Type B pancreatic cell (in vitro differentiated cells): ENCODE data around the gene TST. TPM values are rescaled to one million over a fixed set of nuclear protein-coding genes. Genes with fewer than 3 reads are reported as not detected.

ENCODE experiments used
- DNase-seq: peaks from one replicate; pipeline ENCODE4 v3.0.0; 2021; ENCODE audit warnings: mixed read lengths; ENCODE audit not compliant: unreplicated experiment; ENCODE audit errors: extremely low spot score
- H3K27ac Mint-ChIP-seq: 2 replicates; pipeline ENCODE4 v1.8.0; 2021; ENCODE audit warnings: mild to moderate bottlenecking, mixed read lengths
- H3K27me3 Mint-ChIP-seq: 2 replicates; pipeline ENCODE4 v1.8.0; 2021; ENCODE audit warnings: mixed read lengths
- H3K36me3 Mint-ChIP-seq: 2 replicates; pipeline ENCODE4 v1.8.0; 2021; ENCODE audit warnings: mixed read lengths
- H3K4me1 Mint-ChIP-seq: one replicate; pipeline ENCODE4 v1.8.0; 2021; ENCODE audit warnings: mixed read lengths; ENCODE audit not compliant: unreplicated experiment
- H3K4me3 Mint-ChIP-seq: 2 replicates; pipeline ENCODE4 v1.8.0; 2021; ENCODE audit warnings: mild to moderate bottlenecking, mixed read lengths
- H3K9me3 Mint-ChIP-seq: 2 replicates; pipeline ENCODE4 v1.8.0; 2021; ENCODE audit warnings: mixed read lengths
- CTCF ChIP-seq: fragments of 200-600 bp; sonication (generic); conservative IDR thresholded peaks from 2 replicates; pipeline ENCODE4 v1.5.0; 2021; ENCODE audit warnings: antibody characterized with exemption, mild to moderate bottlenecking
- total RNA-seq: library from RNA; stranded (reverse); gene quantifications from 2 replicates; pipeline ENCODE4 v1.2.1, GENCODE V29; 2021; ENCODE audit warnings: low replicate concordance

TST gene
- total RNA-seq, 1 donor from 2014 or later, result 34.0 TPM

- H3K4me1 Mint-ChIP-seq, result peaks cover 18% of the 10 kb centered on the region
- no peaks in the 10 kb centered on the region for H3K36me3 Mint-ChIP-seq
- peaks cover 14% of the 10 kb centered on the region for H3K27me3 Mint-ChIP-seq
- H3K4me3 Mint-ChIP-seq, result no peak overlapping the region
- TF ChIP-seq CTCF, result no peak
- H3K9me3 Mint-ChIP-seq, result no peaks in the 10 kb centered on the region
- H3K27ac Mint-ChIP-seq, result no peak overlapping the region
- no peak for DNase-seq
These were observed 6.9 kb downstream of the TST start for GRCh38 chr22:37012262-37012904.

GRCh38 chr22:37011472-37011871 lies 7.8 kb downstream of the TST start:
- H3K36me3 Mint-ChIP-seq, result no peaks in the 10 kb centered on the region
- peaks cover 19% of the 10 kb centered on the region for H3K4me1 Mint-ChIP-seq
- no peak for TF ChIP-seq CTCF
- no peak overlapping the region for H3K27ac Mint-ChIP-seq
- no peak for DNase-seq
- peaks cover 16% of the 10 kb centered on the region for H3K27me3 Mint-ChIP-seq
- H3K4me3 Mint-ChIP-seq, result no peak overlapping the region
- H3K9me3 Mint-ChIP-seq, result no peaks in the 10 kb centered on the region

- Mint-ChIP-seq H3K27ac (no peak overlapping the region), H3K36me3 (no peaks in the 10 kb centered on the region), H3K27me3 (peaks cover 21% of the 10 kb centered on the region), H3K9me3 (no peaks in the 10 kb centered on the region), H3K4me3 (no peak overlapping the region), H3K4me1 (peaks cover 19% of the 10 kb centered on the region)
- DNase-seq, result no peak
- no peak for TF ChIP-seq CTCF
These were observed 8.3 kb downstream of the TST start for GRCh38 chr22:37010976-37011375.

- Mint-ChIP-seq H3K4me3 (no peak overlapping the region), H3K27ac (no peak overlapping the region), H3K9me3 (no peaks in the 10 kb centered on the region), H3K4me1 (peaks cover 15% of the 10 kb centered on the region), H3K27me3 (peaks cover 25% of the 10 kb centered on the region), H3K36me3 (no peaks in the 10 kb centered on the region)
- TF ChIP-seq CTCF, result no peak
- no peak for DNase-seq
These were observed 9.1 kb downstream of the TST start for GRCh38 chr22:37010174-37010573.

GRCh38 chr22:37009490-37009889 lies 9.8 kb downstream of the TST start:
- Mint-ChIP-seq H3K4me1 (peaks cover 13% of the 10 kb centered on the region), H3K9me3 (no peaks in the 10 kb centered on the region), H3K36me3 (no peaks in the 10 kb centered on the region), H3K4me3 (no peak overlapping the region), H3K27me3 (peaks cover 28% of the 10 kb centered on the region), H3K27ac (no peak overlapping the region)
- no peak for DNase-seq
- TF ChIP-seq CTCF, result no peak

GRCh38 chr22:37008365-37008764 lies 10.9 kb downstream of the TST start:
- Mint-ChIP-seq H3K36me3 (no peaks in the 10 kb centered on the region), H3K4me1 (peaks cover 9% of the 10 kb centered on the region), H3K4me3 (no peak overlapping the region), H3K9me3 (no peaks in the 10 kb centered on the region), H3K27ac (no peak overlapping the region), H3K27me3 (peaks cover 30% of the 10 kb centered on the region)
- DNase-seq, result no peak
- no peak for TF ChIP-seq CTCF
